ENCODE data around the gene WDR36. TPM values are rescaled to one million over a fixed set of nuclear protein-coding genes. Genes with fewer than 3 reads are reported as not detected.

The WDR36 gene
- total and polyA plus RNA-seq, 2 experiments from 2014 or later, result 18.5 to 56.8 TPM

- no peak overlapping the region for H3K4me3 ChIP-seq
- no peaks in the 10 kb centered on the region for H3K4me1 Mint-ChIP-seq
- no peak overlapping the region for H3K27ac ChIP-seq (ENCODE audit: low read depth)
- peaks cover 7% of the 10 kb centered on the region for H3K27me3 Mint-ChIP-seq (ENCODE audit: insufficient read depth, low read depth, poor library complexity)
- no peaks in the 10 kb centered on the region for H4K20me1 ChIP-seq (replicated peaks; ENCODE audit: insufficient read depth)
- H3F3A ChIP-seq (replicated peaks; ENCODE audit: low read depth), result no peaks in the 10 kb centered on the region
- ATAC-seq, result no peak
- H3K9me2 ChIP-seq (ENCODE audit: insufficient read depth), result no peaks in the 10 kb centered on the region
- H3K4me2 ChIP-seq, result no peak overlapping the region
- no peak overlapping the region for H2AFZ ChIP-seq
- no peak overlapping the region for H3K4me3 Mint-ChIP-seq
- H3K27me3 ChIP-seq (ENCODE audit: insufficient read depth), result peaks cover 10% of the 10 kb centered on the region
- no peak overlapping the region for H3K27ac Mint-ChIP-seq
- 0 out of 2 replicates have a peak, but pooled peaks cover 4% of the 10 kb centered on the region for H3K4me1 ChIP-seq (ENCODE audit: insufficient read depth)
- no peak for TF ChIP-seq STAT1 (IDR thresholded peaks at IDR 0.05; ENCODE audit: unreplicated experiment)
- TF ChIP-seq NANOG (IDR thresholded peaks at IDR 0.05; ENCODE audit: borderline replicate concordance), result no peak
- no peak for TF ChIP-seq EZH2 (IDR thresholded peaks at IDR 0.05; ENCODE audit: low read depth, unreplicated experiment)
- TF ChIP-seq REST (IDR thresholded peaks at IDR 0.05; ENCODE audit: unreplicated experiment), result no peak
- TF ChIP-seq CTCF (conservative IDR thresholded peaks at IDR 0.05; ENCODE audit: low read depth in 2 of 2), result peak; percentile 21 to 42; a peak in 3 of 4 replicates
- TF ChIP-seq ZNF331 (CRISPR knock-in tag; IDR thresholded peaks at IDR 0.05; ENCODE audit: low read depth), result no peak
- H3K79me2 ChIP-seq (replicated peaks; ENCODE audit: insufficient read depth), result no peaks in the 10 kb centered on the region
- no peaks in the 10 kb centered on the region for H3K36me3 Mint-ChIP-seq (ENCODE audit: low read depth)
- no peaks in the 10 kb centered on the region for H3K36me3 ChIP-seq (ENCODE audit: insufficient read depth)
- no peaks in the 10 kb centered on the region for H3K9me3 Mint-ChIP-seq
- DNase-seq (ENCODE audit: low spot score), result no peak
Observed at GRCh38 chr5:111063709-111064322, 28.3 kb upstream of the WDR36 start.

GRCh38 chr5:111066261-111066938 is 25.7 kb upstream of the WDR36 start:
- no peaks in the 10 kb centered on the region for H3K79me2 ChIP-seq (replicated peaks; ENCODE audit: insufficient read depth)
- no peaks in the 10 kb centered on the region for H3F3A ChIP-seq (replicated peaks; ENCODE audit: low read depth)
- ATAC-seq (no peak), DNase-seq (ENCODE audit: low spot score) (no peak)
- no peaks in the 10 kb centered on the region for H3K36me3 Mint-ChIP-seq (ENCODE audit: low read depth)
- H3K27ac Mint-ChIP-seq, result no peak overlapping the region
- H3K4me3 Mint-ChIP-seq, result no peak overlapping the region
- no peaks in the 10 kb centered on the region for H3K9me2 ChIP-seq (ENCODE audit: insufficient read depth)
- H3K27me3 Mint-ChIP-seq (ENCODE audit: insufficient read depth, low read depth, poor library complexity), result peaks cover 28% of the 10 kb centered on the region
- H3K4me1 Mint-ChIP-seq, result peaks cover 4% of the 10 kb centered on the region; the same call in 2 of the 3 replicates
- no peak overlapping the region for H3K4me2 ChIP-seq
- no peaks in the 10 kb centered on the region for H3K36me3 ChIP-seq (ENCODE audit: insufficient read depth)
- H3K27ac ChIP-seq (ENCODE audit: low read depth), result no peak overlapping the region
- no peaks in the 10 kb centered on the region for H3K9me3 Mint-ChIP-seq
- peaks cover 36% of the 10 kb centered on the region for H3K27me3 ChIP-seq (ENCODE audit: insufficient read depth)
- peak overlapping the region; percentile 48; the same call in 1 of the 2 replicates for H2AFZ ChIP-seq
- peaks cover 10% of the 10 kb centered on the region; the same call in 1 of the 2 replicates for H3K4me1 ChIP-seq (ENCODE audit: insufficient read depth)
- H3K4me3 ChIP-seq, result no peak overlapping the region
- no peaks in the 10 kb centered on the region for H4K20me1 ChIP-seq (replicated peaks; ENCODE audit: insufficient read depth)
- TF ChIP-seq CREB1 (CRISPR knock-in tag; IDR thresholded peaks at IDR 0.05; ENCODE audit: low read depth) (peak; percentile 82), EZH2phosphoT487 (IDR thresholded peaks at IDR 0.05; ENCODE audit: unreplicated experiment) (no peak), EZH2 (IDR thresholded peaks at IDR 0.05; ENCODE audit: low read depth, unreplicated experiment) (no peak), REST (IDR thresholded peaks at IDR 0.05; ENCODE audit: unreplicated experiment) (no peak), ZNF114 (CRISPR knock-in tag; IDR thresholded peaks at IDR 0.05) (no peak)

Measured in GM23338 (cell line).